HEK293 (cell line): ENCODE measurements around the gene EDEM1.

Experiments used
- CTCF ChIA-PET: fragments of 350-600 bp; formaldehyde crosslinking; extraction: SDS; loops from one replicate; lab custom pipeline; 2021; ENCODE audit warnings: antibody characterized with exemption; lab: Yijun Ruan, JAX
- POLR2A ChIA-PET: fragments of 300-600 bp; formaldehyde crosslinking; extraction: SDS; loops from one replicate; lab custom pipeline; 2020; ENCODE audit warnings: antibody characterized with exemption, inconsistent platforms; lab: Yijun Ruan, JAX
- H3K27ac ChIP-seq: fragments of 200-500 bp; sonication (Bioruptor generic); 2 replicates; pipeline ENCODE4 v1.5.1; 2014; ENCODE audit warnings: low read depth, low read length, control low read depth, inconsistent platforms; ENCODE audit errors: extremely low read depth
- H3K36me3 ChIP-seq, 2 experiments: fragments of 200-500 bp in 1 of 2; sonication (Bioruptor generic) in 1 of 2; 1 replicate in 1 of 2; 2 replicates in 1 of 2; pipeline ENCODE4 v1.5.1; 2014 to 2017; ENCODE audit warnings: inconsistent platforms in 2 of 2, low read length in 2 of 2; ENCODE audit not compliant: control insufficient read depth in 2 of 2, insufficient read depth in 1 of 2
- H3K4me1 ChIP-seq: fragments of 200-500 bp; sonication (Bioruptor generic); 2 replicates; pipeline ENCODE4 v1.5.1; 2014; ENCODE audit warnings: mild to moderate bottlenecking, low read length, inconsistent platforms; ENCODE audit not compliant: control insufficient read depth, insufficient read depth
- H3K4me3 ChIP-seq: 2 replicates; pipeline ENCODE4 v1.5.1; 2011; ENCODE audit warnings: low read depth, mild to moderate bottlenecking, control low read depth, low read length, moderate library complexity
- H3K9me3 ChIP-seq: fragments of 200-500 bp; sonication (Bioruptor generic); 2 replicates; pipeline ENCODE4 v1.5.1; 2014; ENCODE audit warnings: low read depth, low read length, inconsistent platforms; ENCODE audit not compliant: control insufficient read depth, insufficient read depth
- BCL11A ChIP-seq: fragments of 450-650 bp; formaldehyde crosslinking; IDR thresholded peaks from 2 replicates; pipeline ENCODE4 v1.5.1; 2016; ENCODE audit warnings: low read depth, missing biosample characterization, missing genetic modification characterization
- FEZF1 ChIP-seq: fragments of 450-650 bp; formaldehyde crosslinking; IDR thresholded peaks from 2 replicates; pipeline ENCODE4 v1.5.1; 2016; ENCODE audit warnings: missing biosample characterization, missing genetic modification characterization
- INSM2 ChIP-seq: fragments of 450-650 bp; formaldehyde crosslinking; IDR thresholded peaks from 2 replicates; pipeline ENCODE4 v1.5.1; 2016; ENCODE audit warnings: missing biosample characterization, missing genetic modification characterization
- OSR2 ChIP-seq: fragments of 450-650 bp; formaldehyde crosslinking; IDR thresholded peaks from 2 replicates; pipeline ENCODE4 v1.5.1; 2016; ENCODE audit warnings: missing biosample characterization, missing genetic modification characterization
- OVOL3 ChIP-seq: fragments of 450-650 bp; formaldehyde crosslinking; IDR thresholded peaks from 2 replicates; pipeline ENCODE4 v1.5.1; 2016; ENCODE audit warnings: missing biosample characterization, missing genetic modification characterization
- PBX3 ChIP-seq: sonication (generic); formaldehyde crosslinking; IDR thresholded peaks from 2 replicates; pipeline ENCODE4 v1.8.1; 2022; ENCODE audit warnings: mild to moderate bottlenecking, moderate library complexity, missing genetic modification reagents
- PRDM4 ChIP-seq: fragments of 450-650 bp; formaldehyde crosslinking; IDR thresholded peaks from 2 replicates; pipeline ENCODE4 v1.5.1; 2017; ENCODE audit warnings: missing biosample characterization, missing genetic modification characterization
- PRDM6 ChIP-seq: fragments of 450-650 bp; formaldehyde crosslinking; IDR thresholded peaks from 2 replicates; pipeline ENCODE4 v1.5.1; 2017; ENCODE audit warnings: missing biosample characterization, missing genetic modification characterization
- TSHZ1 ChIP-seq: fragments of 450-650 bp; formaldehyde crosslinking; IDR thresholded peaks from 2 replicates; pipeline ENCODE4 v1.5.1; 2016; ENCODE audit warnings: missing biosample characterization, missing genetic modification characterization, borderline replicate concordance
- ZBTB17 ChIP-seq: fragments of 450-650 bp; formaldehyde crosslinking; IDR thresholded peaks from 2 replicates; pipeline ENCODE4 v1.5.1; 2016; ENCODE audit warnings: missing biosample characterization, missing genetic modification characterization
- ZFP37 ChIP-seq: fragments of 450-650 bp; formaldehyde crosslinking; IDR thresholded peaks from 2 replicates; pipeline ENCODE4 v1.5.1; 2016; ENCODE audit warnings: missing biosample characterization, missing genetic modification characterization
- ZNF169 ChIP-seq: fragments of 450-650 bp; formaldehyde crosslinking; IDR thresholded peaks from 2 replicates; pipeline ENCODE4 v1.5.1; 2016; ENCODE audit warnings: missing biosample characterization, missing genetic modification characterization
- ZNF23 ChIP-seq: fragments of 450-650 bp; formaldehyde crosslinking; IDR thresholded peaks from 2 replicates; pipeline ENCODE4 v1.5.1; 2016; ENCODE audit warnings: missing biosample characterization, missing genetic modification characterization, borderline replicate concordance
- ZNF341 ChIP-seq: fragments of 450-650 bp; formaldehyde crosslinking; IDR thresholded peaks from 2 replicates; pipeline ENCODE4; 2016; ENCODE audit warnings: low read depth, missing biosample characterization, missing genetic modification characterization
- ZNF48 ChIP-seq: fragments of 450-650 bp; formaldehyde crosslinking; IDR thresholded peaks from 2 replicates; pipeline ENCODE4 v1.5.1; 2016; ENCODE audit warnings: missing biosample characterization, missing genetic modification characterization
- ZNF639 ChIP-seq: fragments of 450-650 bp; formaldehyde crosslinking; IDR thresholded peaks from 2 replicates; pipeline ENCODE4 v1.5.1; 2016; ENCODE audit warnings: missing biosample characterization, missing genetic modification characterization
- ZNF664 ChIP-seq: fragments of 450-650 bp; formaldehyde crosslinking; IDR thresholded peaks from 2 replicates; pipeline ENCODE4 v1.5.1; 2016; ENCODE audit warnings: missing biosample characterization, missing genetic modification characterization
- ZNF692 ChIP-seq: fragments of 450-650 bp; formaldehyde crosslinking; IDR thresholded peaks from 2 replicates; pipeline ENCODE4 v1.5.1; 2016; ENCODE audit warnings: missing biosample characterization, missing genetic modification characterization
- ZNF830 ChIP-seq: fragments of 450-650 bp; IDR thresholded peaks from 2 replicates; pipeline ENCODE4 v1.5.0; 2018; ENCODE audit warnings: missing biosample characterization, missing genetic modification characterization, low read depth, mild to moderate bottlenecking, moderate library complexity
- ZSCAN23 ChIP-seq: fragments of 450-650 bp; formaldehyde crosslinking; IDR thresholded peaks from 2 replicates; pipeline ENCODE4 v1.5.1; 2016; ENCODE audit warnings: missing biosample characterization, missing genetic modification characterization

EDEM1 gene

GRCh38 chr3:5202222-5202621 lies 14.7 kb downstream of the EDEM1 start:
- TF ChIP-seq ZNF48 (tag by site-specific recombination), result no peak
- peak; percentile 31; the same call in 1 of the 2 replicates for TF ChIP-seq ZBTB17
- TF ChIP-seq PBX3 (CRISPR knock-in tag), result no peak
- TF ChIP-seq ZFP37 (tag by site-specific recombination), result no peak
- TF ChIP-seq ZNF664 (tag by site-specific recombination), result peak; percentile 56; the same call in 1 of the 2 replicates
- peak; percentile 64 for TF ChIP-seq FEZF1 (tag by site-specific recombination)
- no peak for TF ChIP-seq ZNF341 (tag by site-specific recombination)
- ChIA-PET POLR2A (no interaction called here), CTCF (no interaction called here)
- Histone ChIP-seq H3K9me3 (no peaks in the 10 kb centered on the region), H3K36me3 (peaks cover 50 to 91% of the 10 kb centered on the region in 2 experiments), H3K4me1 (no peaks in the 10 kb centered on the region), H3K4me3 (no peak overlapping the region), H3K27ac (no peak overlapping the region)

GRCh38 chr3:5205165-5205941 lies 17.8 kb downstream of the EDEM1 start:
- Histone ChIP-seq H3K36me3 (peaks cover 58 to 99% of the 10 kb centered on the region in 2 experiments), H3K4me1 (peaks cover 3% of the 10 kb centered on the region; the same call in 1 of the 2 replicates), H3K9me3 (no peaks in the 10 kb centered on the region), H3K4me3 (no peak overlapping the region), H3K27ac (no peak overlapping the region)
- ChIA-PET POLR2A (no interaction called here), CTCF (interaction anchor here (0.7 kb wide), 1 partner anchor 800 kb away, joined by 3 read pairs; no protein-coding TSS in a partner anchor)
- no peak for TF ChIP-seq TSHZ1
- TF ChIP-seq OVOL3 (tag by site-specific recombination), result no peak
- no peak for TF ChIP-seq ZNF830 (tag by site-specific recombination)
- no peak for TF ChIP-seq ZSCAN23
- TF ChIP-seq ZNF169, result no peak
- no peak for TF ChIP-seq OSR2 (tag by site-specific recombination)
- no peak for TF ChIP-seq BCL11A (tag by site-specific recombination)
- no peak for TF ChIP-seq ZNF692
- no peak for TF ChIP-seq PRDM4 (tag by site-specific recombination)
- TF ChIP-seq ZNF639, result no peak
- no peak for TF ChIP-seq INSM2 (tag by site-specific recombination)
- no peak for TF ChIP-seq PRDM6 (tag by site-specific recombination)
- no peak for TF ChIP-seq ZNF23 (tag by site-specific recombination)
